ENCODE measurements around the gene ENAH.

DNA sequence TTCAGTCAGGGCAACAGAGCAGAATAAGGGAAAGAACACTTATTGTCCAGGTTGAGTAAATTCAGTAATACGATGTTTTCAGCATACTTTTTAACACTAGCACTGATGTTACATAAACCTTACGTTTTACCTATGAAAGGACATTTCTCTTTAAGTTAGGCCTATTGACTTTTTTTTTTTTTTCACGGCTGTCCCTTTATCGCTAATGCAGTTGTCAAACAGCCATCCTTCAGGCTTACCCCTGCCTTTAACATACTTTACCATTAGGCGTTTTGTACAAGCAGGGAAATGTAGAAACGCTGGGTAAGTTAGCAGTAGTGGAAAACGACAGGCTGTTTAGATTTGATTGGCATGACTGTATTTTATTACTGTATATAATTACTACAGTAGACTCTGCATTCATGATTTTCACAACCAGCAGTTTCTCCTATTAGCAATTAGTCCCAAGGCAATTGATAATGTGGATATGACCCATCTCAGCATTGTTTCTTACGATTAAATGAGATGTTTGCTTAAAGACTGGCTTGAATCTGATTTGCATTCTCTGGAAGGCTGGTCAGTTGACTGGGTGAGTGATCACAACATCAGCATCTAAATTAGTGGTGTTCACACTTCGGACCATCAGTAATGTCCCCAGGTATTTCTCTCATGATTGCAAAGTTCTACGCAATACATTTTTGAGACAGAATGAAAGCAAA, 115.2 kb downstream of the ENAH start:
- TF ChIP-seq RAD21 (IDR thresholded peaks at IDR 0.05; ENCODE audit: low read depth) = no peak
- TF ChIP-seq YY1 (IDR thresholded peaks at IDR 0.05; ENCODE audit: low read depth) = no peak
- TF ChIP-seq, protein P1, sequence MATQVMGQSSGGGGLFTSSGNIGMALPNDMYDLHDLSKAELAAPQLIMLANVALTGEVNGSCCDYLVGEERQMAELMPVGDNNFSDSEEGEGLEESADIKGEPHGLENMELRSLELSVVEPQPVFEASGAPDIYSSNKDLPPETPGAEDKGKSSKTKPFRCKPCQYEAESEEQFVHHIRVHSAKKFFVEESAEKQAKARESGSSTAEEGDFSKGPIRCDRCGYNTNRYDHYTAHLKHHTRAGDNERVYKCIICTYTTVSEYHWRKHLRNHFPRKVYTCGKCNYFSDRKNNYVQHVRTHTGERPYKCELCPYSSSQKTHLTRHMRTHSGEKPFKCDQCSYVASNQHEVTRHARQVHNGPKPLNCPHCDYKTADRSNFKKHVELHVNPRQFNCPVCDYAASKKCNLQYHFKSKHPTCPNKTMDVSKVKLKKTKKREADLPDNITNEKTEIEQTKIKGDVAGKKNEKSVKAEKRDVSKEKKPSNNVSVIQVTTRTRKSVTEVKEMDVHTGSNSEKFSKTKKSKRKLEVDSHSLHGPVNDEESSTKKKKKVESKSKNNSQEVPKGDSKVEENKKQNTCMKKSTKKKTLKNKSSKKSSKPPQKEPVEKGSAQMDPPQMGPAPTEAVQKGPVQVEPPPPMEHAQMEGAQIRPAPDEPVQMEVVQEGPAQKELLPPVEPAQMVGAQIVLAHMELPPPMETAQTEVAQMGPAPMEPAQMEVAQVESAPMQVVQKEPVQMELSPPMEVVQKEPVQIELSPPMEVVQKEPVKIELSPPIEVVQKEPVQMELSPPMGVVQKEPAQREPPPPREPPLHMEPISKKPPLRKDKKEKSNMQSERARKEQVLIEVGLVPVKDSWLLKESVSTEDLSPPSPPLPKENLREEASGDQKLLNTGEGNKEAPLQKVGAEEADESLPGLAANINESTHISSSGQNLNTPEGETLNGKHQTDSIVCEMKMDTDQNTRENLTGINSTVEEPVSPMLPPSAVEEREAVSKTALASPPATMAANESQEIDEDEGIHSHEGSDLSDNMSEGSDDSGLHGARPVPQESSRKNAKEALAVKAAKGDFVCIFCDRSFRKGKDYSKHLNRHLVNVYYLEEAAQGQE (IDR thresholded peaks at IDR 0.05; ENCODE audit: low read depth) = no peak
- TF ChIP-seq, protein P2, sequence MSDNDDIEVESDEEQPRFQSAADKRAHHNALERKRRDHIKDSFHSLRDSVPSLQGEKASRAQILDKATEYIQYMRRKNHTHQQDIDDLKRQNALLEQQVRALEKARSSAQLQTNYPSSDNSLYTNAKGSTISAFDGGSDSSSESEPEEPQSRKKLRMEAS (IDR thresholded peaks at IDR 0.05) = no peak
- TF ChIP-seq FOXM1 (IDR thresholded peaks at IDR 0.05; ENCODE audit: borderline replicate concordance, low read depth) = no peak
- no peak for TF ChIP-seq EP300 (IDR thresholded peaks at IDR 0.05; ENCODE audit: borderline replicate concordance)
- no peak for TF ChIP-seq TAF1 (IDR thresholded peaks at IDR 0.05; ENCODE audit: low read depth)
- TF ChIP-seq CREB1 (IDR thresholded peaks at IDR 0.05; ENCODE audit: low read depth) = no peak

All from Ishikawa (cell line).